Osteoblast (primary cell): ENCODE results near the gene STX11. TPM values are rescaled to one million over a fixed set of nuclear protein-coding genes. Genes with fewer than 3 reads are reported as not detected.

ENCODE experiments used
- DNase-seq: peaks from one replicate; pipeline ENCODE4 v3.0.0; 2011; ENCODE audit warnings: low spot score, mixed read lengths; ENCODE audit not compliant: insufficient read length; ENCODE audit errors: missing footprints
- H2AFZ ChIP-seq: 2 replicates; pipeline ENCODE4 v1.6.0; 2011; ENCODE audit warnings: mild to moderate bottlenecking, low read length
- H3K27ac ChIP-seq: 2 replicates; pipeline ENCODE4 v1.5.1; 2011; ENCODE audit warnings: mild to moderate bottlenecking, low read depth, low read length, moderate library complexity
- H3K27me3 ChIP-seq: 2 replicates; pipeline ENCODE4 v1.6.0; 2012; ENCODE audit warnings: mild to moderate bottlenecking, control low read depth, inconsistent platforms, low read length, moderate library complexity; ENCODE audit not compliant: insufficient read depth
- H3K36me3 ChIP-seq: 2 replicates; pipeline ENCODE4 v1.5.1; 2011; ENCODE audit warnings: mild to moderate bottlenecking, low read length, control low read depth, moderate library complexity; ENCODE audit not compliant: insufficient read depth
- H3K4me1 ChIP-seq: 2 replicates; pipeline ENCODE4 v1.5.1; 2011; ENCODE audit warnings: mild to moderate bottlenecking, low read length, control low read depth, moderate library complexity; ENCODE audit not compliant: insufficient read depth
- H3K4me2 ChIP-seq: 2 replicates; pipeline ENCODE4 v1.6.0; 2011; ENCODE audit warnings: mild to moderate bottlenecking, low read length; ENCODE audit not compliant: insufficient read depth
- H3K4me3 ChIP-seq: fragments of 200-600 bp; sonication (generic); 3 replicates; pipeline ENCODE4 v1.5.1; 2012; ENCODE audit warnings: mild to moderate bottlenecking, low read length, inconsistent platforms; ENCODE audit not compliant: insufficient read depth
- H3K79me2 ChIP-seq: 2 replicates; pipeline ENCODE4 v1.6.0; 2012; ENCODE audit warnings: mild to moderate bottlenecking, low read length, control low read depth, inconsistent platforms; ENCODE audit not compliant: insufficient read depth
- H3K9me3 ChIP-seq: 2 replicates; pipeline ENCODE4 v1.5.1; 2011; ENCODE audit warnings: low read depth, low read length, control low read depth
- H4K20me1 ChIP-seq: 2 replicates; pipeline ENCODE4 v1.6.0; 2012; ENCODE audit warnings: mild to moderate bottlenecking, low read length, control low read depth; ENCODE audit not compliant: insufficient read depth
- total RNA-seq: library from RNA; depleted of rRNA; stranded (reverse); fragments of >200 nt; gene quantifications from 2 replicates; pipeline ENCODE4 v1.2.3, GENCODE V29; 2012
- TF ChIP-seq, protein P1 (sequence below): IDR thresholded peaks from 2 replicates; pipeline ENCODE4 v1.5.1; 2011; ENCODE audit warnings: mild to moderate bottlenecking, low read depth, low read length, moderate library complexity; ENCODE audit errors: extremely low read depth

Gene STX11
- total RNA-seq, 1 donor: 0.36 TPM

DNA sequence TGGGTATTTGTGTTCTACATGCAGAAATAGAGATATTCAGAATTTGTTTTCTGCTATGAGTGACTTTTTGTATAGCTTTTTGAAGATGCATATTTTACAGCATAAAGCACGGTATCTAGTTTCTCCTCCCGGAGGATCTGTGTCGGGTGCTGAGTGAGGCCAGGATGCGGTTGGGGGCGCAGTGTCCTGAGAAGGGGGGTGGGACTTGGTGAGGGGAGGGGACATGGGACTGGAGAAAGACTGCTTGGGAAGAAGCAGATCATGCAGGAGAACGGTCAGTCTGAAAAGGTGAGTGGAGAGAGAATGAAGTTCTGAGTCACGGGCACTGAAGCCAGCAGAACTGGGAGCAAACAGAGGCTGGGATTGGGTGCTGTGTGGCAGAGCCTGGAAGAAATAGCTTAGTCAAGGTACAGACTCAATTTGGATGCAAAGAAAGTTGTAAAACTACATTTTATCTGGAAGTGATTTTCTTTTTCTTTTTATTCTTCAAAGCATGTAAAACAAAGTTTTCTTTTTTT, 44.0 kb downstream of the STX11 start:
- no peaks in the 10 kb centered on the region for H3K79me2 ChIP-seq
- H3K9me3 ChIP-seq: no peaks in the 10 kb centered on the region
- no peak overlapping the region for H3K4me3 ChIP-seq
- no peaks in the 10 kb centered on the region for H3K36me3 ChIP-seq
- no peak overlapping the region for H2AFZ ChIP-seq
- H4K20me1 ChIP-seq: no peaks in the 10 kb centered on the region
- TF ChIP-seq, protein P1, sequence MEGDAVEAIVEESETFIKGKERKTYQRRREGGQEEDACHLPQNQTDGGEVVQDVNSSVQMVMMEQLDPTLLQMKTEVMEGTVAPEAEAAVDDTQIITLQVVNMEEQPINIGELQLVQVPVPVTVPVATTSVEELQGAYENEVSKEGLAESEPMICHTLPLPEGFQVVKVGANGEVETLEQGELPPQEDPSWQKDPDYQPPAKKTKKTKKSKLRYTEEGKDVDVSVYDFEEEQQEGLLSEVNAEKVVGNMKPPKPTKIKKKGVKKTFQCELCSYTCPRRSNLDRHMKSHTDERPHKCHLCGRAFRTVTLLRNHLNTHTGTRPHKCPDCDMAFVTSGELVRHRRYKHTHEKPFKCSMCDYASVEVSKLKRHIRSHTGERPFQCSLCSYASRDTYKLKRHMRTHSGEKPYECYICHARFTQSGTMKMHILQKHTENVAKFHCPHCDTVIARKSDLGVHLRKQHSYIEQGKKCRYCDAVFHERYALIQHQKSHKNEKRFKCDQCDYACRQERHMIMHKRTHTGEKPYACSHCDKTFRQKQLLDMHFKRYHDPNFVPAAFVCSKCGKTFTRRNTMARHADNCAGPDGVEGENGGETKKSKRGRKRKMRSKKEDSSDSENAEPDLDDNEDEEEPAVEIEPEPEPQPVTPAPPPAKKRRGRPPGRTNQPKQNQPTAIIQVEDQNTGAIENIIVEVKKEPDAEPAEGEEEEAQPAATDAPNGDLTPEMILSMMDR: no peak
- H3K27me3 ChIP-seq: no peaks in the 10 kb centered on the region
- H3K4me1 ChIP-seq: no peaks in the 10 kb centered on the region
- no peak overlapping the region for H3K27ac ChIP-seq
- DNase-seq: no peak
- peak overlapping the region; percentile 37 for H3K4me2 ChIP-seq

DNA sequence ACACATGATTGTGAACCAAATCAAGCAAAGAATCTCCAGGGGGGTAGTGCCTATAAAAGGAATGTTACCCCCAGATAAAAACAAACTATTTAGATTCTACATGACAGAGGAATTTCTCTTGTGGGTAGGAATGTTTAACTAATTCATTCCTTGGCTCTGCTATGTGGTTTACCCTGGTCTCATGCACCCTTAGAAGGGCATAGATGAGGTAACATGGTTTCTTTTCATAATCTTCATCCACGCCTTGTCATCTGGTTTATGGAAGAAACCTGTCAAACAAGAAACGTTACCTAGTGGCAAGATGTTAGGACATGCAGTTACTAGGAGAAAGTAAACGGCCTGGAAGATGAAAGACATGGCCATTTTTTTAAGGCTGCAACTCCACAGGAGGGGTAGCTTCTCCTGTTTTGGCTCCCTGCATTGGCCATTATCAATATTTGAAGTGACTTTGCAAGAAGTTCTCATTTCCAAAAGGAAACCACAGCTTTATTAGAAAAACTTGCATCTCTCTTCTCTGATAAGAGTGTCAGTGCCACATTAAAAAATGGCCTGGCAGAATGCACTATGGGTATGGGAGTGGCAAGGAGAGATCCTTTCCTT, 45.5 kb downstream of the STX11 start:
- Histone ChIP-seq H3K4me2 (no peak overlapping the region), H3K36me3 (no peaks in the 10 kb centered on the region), H3K4me3 (no peak overlapping the region), H4K20me1 (no peaks in the 10 kb centered on the region), H3K27ac (no peak overlapping the region), H3K27me3 (no peaks in the 10 kb centered on the region), H3K9me3 (no peaks in the 10 kb centered on the region), H3K4me1 (no peaks in the 10 kb centered on the region), H2AFZ (no peak overlapping the region), H3K79me2 (no peaks in the 10 kb centered on the region)
- DNase-seq: no peak
- TF ChIP-seq, protein P1: no peak

DNA sequence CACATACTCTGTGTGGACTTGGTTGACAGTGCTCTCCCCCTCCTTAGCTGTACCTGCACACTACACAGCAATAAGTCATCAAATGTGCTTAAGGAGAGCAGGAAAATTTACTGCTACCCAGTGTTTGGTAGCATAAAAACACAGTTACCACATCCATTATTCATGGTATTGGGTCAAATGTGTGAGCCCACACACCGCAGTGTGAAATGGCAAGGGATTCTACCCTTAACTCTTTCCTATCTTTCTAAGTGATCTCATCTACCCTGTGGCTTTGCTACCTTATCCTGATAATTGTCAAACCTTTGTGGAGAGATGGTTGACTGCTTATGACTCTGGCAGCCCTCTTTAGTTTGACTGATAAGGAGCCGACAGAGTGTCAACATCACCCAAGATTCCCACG, 47.6 kb downstream of the STX11 start:
- no peaks in the 10 kb centered on the region for H3K79me2 ChIP-seq
- no peak overlapping the region for H3K4me2 ChIP-seq
- no peak overlapping the region for H3K27ac ChIP-seq
- no peaks in the 10 kb centered on the region for H3K36me3 ChIP-seq
- no peaks in the 10 kb centered on the region for H4K20me1 ChIP-seq
- H3K9me3 ChIP-seq: peaks cover 8% of the 10 kb centered on the region
- no peak overlapping the region for H2AFZ ChIP-seq
- H3K4me1 ChIP-seq: no peaks in the 10 kb centered on the region
- H3K27me3 ChIP-seq: no peaks in the 10 kb centered on the region
- no peak for DNase-seq
- no peak overlapping the region for H3K4me3 ChIP-seq
- TF ChIP-seq, protein P1: no peak

DNA sequence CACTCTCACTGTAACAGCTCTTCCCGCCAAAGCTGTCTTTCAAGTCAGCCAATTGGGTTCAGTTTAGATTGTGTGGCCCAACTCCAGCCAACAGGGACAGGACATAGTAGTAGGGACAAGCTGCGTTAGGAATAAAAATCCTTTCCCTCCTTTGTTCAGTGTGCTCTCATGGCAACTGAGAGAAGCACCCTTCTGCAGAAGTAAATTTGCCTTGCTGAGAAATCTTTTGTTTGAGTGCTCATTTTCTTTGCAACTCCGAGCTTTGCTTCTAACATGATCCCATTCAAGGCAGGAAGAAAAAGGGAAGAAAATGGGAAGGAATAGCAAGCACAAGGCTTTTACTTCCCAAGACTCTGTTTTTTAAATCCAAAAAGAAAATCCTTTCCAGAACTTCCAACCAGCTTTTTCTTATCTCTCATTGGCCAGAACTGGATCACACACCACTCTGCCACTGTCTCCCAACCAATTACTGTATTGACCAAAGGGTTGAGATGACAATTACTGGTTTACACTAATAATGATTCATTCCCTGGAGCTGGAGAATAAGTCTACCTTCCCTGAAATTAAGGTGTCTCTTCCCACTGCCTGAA, 52.7 kb downstream of the STX11 start:
- H4K20me1 ChIP-seq: no peaks in the 10 kb centered on the region
- H3K4me1 ChIP-seq: no peaks in the 10 kb centered on the region
- H3K9me3 ChIP-seq: peaks cover 12% of the 10 kb centered on the region
- H3K27me3 ChIP-seq: peaks cover 6% of the 10 kb centered on the region
- no peak overlapping the region for H2AFZ ChIP-seq
- TF ChIP-seq, protein P1: no peak
- H3K36me3 ChIP-seq: no peaks in the 10 kb centered on the region
- H3K4me2 ChIP-seq: no peak overlapping the region
- DNase-seq: no peak
- H3K79me2 ChIP-seq: no peaks in the 10 kb centered on the region
- H3K27ac ChIP-seq: no peak overlapping the region
- H3K4me3 ChIP-seq: no peak overlapping the region
